GM23338 (cell line): Measurements from ENCODE around the gene METTL26. TPM values are rescaled to one million over a fixed set of nuclear protein-coding genes. Genes with fewer than 3 reads are reported as not detected.
A peak's percentile ranks its signal among the peaks of the same experiment; 100 is the strongest.

Experiments
- ATAC-seq: fragments of 200-7000 bp; cut with Tn5 transposase; 3 replicates; pipeline ENCODE4 v1.9.1; 2020
- DNase-seq: peaks from one replicate; pipeline ENCODE4 v3.0.0-alpha.2; 2015; ENCODE audit warnings: low spot score
- H2AFZ ChIP-seq: fragments of 200-600 bp; sonication (generic); 2 replicates; pipeline ENCODE4 v1.8.0; 2016; ENCODE audit warnings: antibody characterized with exemption, mild to moderate bottlenecking, moderate library complexity
- H3F3A ChIP-seq: fragments of 200-600 bp; sonication (generic); replicated peaks from 2 replicates; pipeline ENCODE4 v1.8.0; 2017; ENCODE audit warnings: antibody characterized with exemption, mixed run types, low read depth
- H3K27ac ChIP-seq: fragments of 200-600 bp; sonication (generic); 2 replicates; pipeline ENCODE4 v1.6.1; 2016; ENCODE audit warnings: low read depth
- H3K27me3 ChIP-seq: fragments of 200-600 bp; sonication (generic); 2 replicates; pipeline ENCODE4 v1.8.0; 2016; ENCODE audit warnings: mild to moderate bottlenecking, mixed run types, moderate library complexity; ENCODE audit not compliant: insufficient read depth
- H3K36me3 ChIP-seq: fragments of 200-600 bp; sonication (generic); 2 replicates; pipeline ENCODE4 v1.8.0; 2016; ENCODE audit warnings: mild to moderate bottlenecking; ENCODE audit not compliant: insufficient read depth
- H3K4me1 ChIP-seq: fragments of 200-600 bp; sonication (generic); 2 replicates; pipeline ENCODE4 v1.8.0; 2016; ENCODE audit warnings: mild to moderate bottlenecking, moderate library complexity; ENCODE audit not compliant: insufficient read depth
- H3K4me2 ChIP-seq: fragments of 200-600 bp; sonication (generic); 2 replicates; pipeline ENCODE4 v1.7.1; 2017; ENCODE audit warnings: mixed run types
- H3K4me3 ChIP-seq: fragments of 200-600 bp; sonication (generic); 2 replicates; pipeline ENCODE4 v1.6.1; 2016; ENCODE audit warnings: mixed run types
- H3K79me2 ChIP-seq: fragments of 200-600 bp; sonication (generic); replicated peaks from 2 replicates; pipeline ENCODE4 v1.8.0; 2017; ENCODE audit warnings: mild to moderate bottlenecking; ENCODE audit not compliant: insufficient read depth
- H3K9me2 ChIP-seq: fragments of 200-600 bp; sonication (generic); 2 replicates; pipeline ENCODE4 v1.8.0; 2017; ENCODE audit not compliant: insufficient read depth
- H4K20me1 ChIP-seq: fragments of 200-600 bp; sonication (generic); replicated peaks from 2 replicates; pipeline ENCODE4 v1.8.0; 2017; ENCODE audit warnings: mild to moderate bottlenecking; ENCODE audit not compliant: insufficient read depth
- H3K27ac Mint-ChIP-seq: 2 replicates; pipeline ENCODE4 v1.8.0; 2020; ENCODE audit warnings: inconsistent platforms, mild to moderate bottlenecking, moderate library complexity, mixed read lengths
- H3K27me3 Mint-ChIP-seq: 3 replicates; pipeline ENCODE4 v1.8.0; 2022; ENCODE audit warnings: low read depth, mild to moderate bottlenecking, moderate library complexity, mixed read lengths, inconsistent platforms; ENCODE audit not compliant: insufficient read depth, poor library complexity
- H3K36me3 Mint-ChIP-seq: 3 replicates; pipeline ENCODE4 v1.8.0; 2021; ENCODE audit warnings: low read depth, mild to moderate bottlenecking, inconsistent platforms, moderate library complexity, mixed read lengths
- H3K4me1 Mint-ChIP-seq: 3 replicates; pipeline ENCODE4 v1.8.0; 2020; ENCODE audit warnings: mild to moderate bottlenecking, inconsistent platforms, mixed read lengths
- H3K4me3 Mint-ChIP-seq: 3 replicates; pipeline ENCODE4 v1.8.0; 2021; ENCODE audit warnings: moderate library complexity, mild to moderate bottlenecking, inconsistent platforms, mixed read lengths
- H3K9me3 Mint-ChIP-seq: 3 replicates; pipeline ENCODE4 v1.8.0; 2020; ENCODE audit warnings: moderate library complexity, mild to moderate bottlenecking, inconsistent platforms, mixed read lengths
- CTCF ChIP-seq, 2 experiments: fragments of 200-600 bp in 1 of 2; sonication (generic) in 1 of 2; conservative IDR thresholded peaks; 2 replicates each; pipeline versions ENCODE4 v1.5.1 to v1.6.1; 2016 to 2017; ENCODE audit warnings: antibody characterized with exemption in 2 of 2, low read depth in 2 of 2, mild to moderate bottlenecking in 2 of 2, moderate library complexity in 1 of 2
- ZNF331 ChIP-seq: fragments of 250-450 bp; sonication (Bioruptor Pico); IDR thresholded peaks from 2 replicates; pipeline ENCODE4 v1.5.0; 2020; ENCODE audit warnings: low read depth, mild to moderate bottlenecking, moderate library complexity
- polyA plus RNA-seq: library from polyadenylated mRNA; unstranded; fragments of >200 nt; fragmentation: Nextera tagmentation; extraction: Ambion mirVana; gene quantifications from 2 replicates; pipeline ENCODE4 v1.2.1, GENCODE V29; 2016
- total RNA-seq: library from RNA; depleted of rRNA; stranded (reverse); fragments of >200 nt; shearing (Covaris generic); gene quantifications from 2 replicates; pipeline ENCODE4 v1.2.3, GENCODE V29; 2014; rRNA removed

Gene METTL26
- total and polyA plus RNA-seq, 2 experiments from 2014 or later, result 153 to 223 TPM

DNA sequence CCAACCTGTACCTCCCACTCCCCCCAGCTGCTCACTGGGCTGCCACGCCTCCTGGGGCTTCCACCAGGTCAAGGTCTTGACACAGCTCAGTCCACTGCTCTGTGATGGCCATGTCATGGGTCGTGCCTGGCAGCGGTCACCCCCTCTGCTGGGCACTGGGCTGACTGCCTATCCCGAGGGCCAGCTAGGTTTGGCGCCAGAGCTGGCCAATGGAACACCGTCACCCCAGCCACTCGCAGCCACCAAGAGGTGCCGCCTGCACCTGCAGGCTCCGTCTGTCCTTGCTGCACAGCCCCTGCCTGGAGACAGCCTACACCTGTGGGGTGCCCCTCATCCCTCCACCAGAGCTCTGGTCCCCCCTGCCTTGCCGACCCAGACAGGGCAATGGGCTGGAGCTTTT, 50.8 kb downstream of the METTL26 start:
- H3K4me1 Mint-ChIP-seq, result peaks cover 7% of the 10 kb centered on the region
- Histone ChIP-seq H3K79me2 (peaks cover 8% of the 10 kb centered on the region), H2AFZ (no peak overlapping the region), H3K4me2 (no peak overlapping the region), H3K27ac (no peak overlapping the region), H3K36me3 (no peaks in the 10 kb centered on the region), H3K27me3 (peaks cover 30% of the 10 kb centered on the region), H3F3A (peaks cover 10% of the 10 kb centered on the region; the same call in 1 of the 2 replicates), H4K20me1 (peaks cover 12% of the 10 kb centered on the region), H3K4me1 (peaks cover 5% of the 10 kb centered on the region; the same call in 1 of the 2 replicates), H3K9me2 (no peaks in the 10 kb centered on the region), H3K4me3 (no peak overlapping the region)
- TF ChIP-seq ZNF331 (CRISPR knock-in tag) (no peak), CTCF (conservative IDR thresholded peaks at IDR 0.05; ENCODE audit: low read depth in 2 of 2) (peak in 1 of 2 experiments; percentile 21; a peak in 2 of 4 replicates)
- peak overlapping the region; percentile 5; the same call in 1 of the 3 replicates for H3K4me3 Mint-ChIP-seq
- H3K27me3 Mint-ChIP-seq, result peaks cover 23% of the 10 kb centered on the region
- H3K9me3 Mint-ChIP-seq, result no peaks in the 10 kb centered on the region; the same call in 2 of the 3 replicates
- H3K36me3 Mint-ChIP-seq, result no peaks in the 10 kb centered on the region
- DNase-seq, result peak; percentile 64
- ATAC-seq, result peak; percentile 0; the same call in 1 of the 3 replicates
- no peak overlapping the region for H3K27ac Mint-ChIP-seq

Other genes starting within 250 kb of the METTL26 start
- gene NME4, start 239.1 kb downstream of the METTL26 start, total RNA-seq, result 228 and 249 TPM in 2 replicates
- 511 and 521 TPM in 2 replicates for gene NME4, start 239.1 kb downstream of the METTL26 start, polyA plus RNA-seq
- 17.9 and 26.9 TPM in 2 replicates for gene DECR2, start 234.4 kb downstream of the METTL26 start, total RNA-seq
- gene DECR2, start 234.4 kb downstream of the METTL26 start, polyA plus RNA-seq, result 19.0 and 20.3 TPM in 2 replicates
- gene RAB11FIP3, start 210.7 kb downstream of the METTL26 start, total RNA-seq, result 27.9 and 29.2 TPM in 2 replicates
- 3.2 and 4.4 TPM in 2 replicates for gene RAB11FIP3, start 210.7 kb downstream of the METTL26 start, polyA plus RNA-seq
- 142 and 164 TPM in 2 replicates for gene CAPN15, start 108.6 kb downstream of the METTL26 start, total RNA-seq
- gene CAPN15, start 108.6 kb downstream of the METTL26 start, polyA plus RNA-seq, result 27.3 and 30.7 TPM in 2 replicates
- gene PRR35, start 75.9 kb downstream of the METTL26 start, total RNA-seq, result 1.1 and 1.4 TPM in 2 replicates
- gene PRR35, start 75.9 kb downstream of the METTL26 start, polyA plus RNA-seq, result 0.32 and 0.63 TPM in 2 replicates
- gene NHLRC4, start 69.3 kb downstream of the METTL26 start, total RNA-seq, result 0.80 TPM in 1 of 2 replicates, not detected in the other
- 0.14 and 0.47 TPM in 2 replicates for gene NHLRC4, start 69.3 kb downstream of the METTL26 start, polyA plus RNA-seq
- 49.9 and 62.3 TPM in 2 replicates for gene PIGQ, start 66.3 kb downstream of the METTL26 start, total RNA-seq
- 28.0 and 30.2 TPM in 2 replicates for gene PIGQ, start 66.3 kb downstream of the METTL26 start, polyA plus RNA-seq
- 24.2 and 24.6 TPM in 2 replicates for gene RAB40C, start 46.2 kb downstream of the METTL26 start, total RNA-seq
- 11.2 and 12.0 TPM in 2 replicates for gene RAB40C, start 46.2 kb downstream of the METTL26 start, polyA plus RNA-seq
- gene WFIKKN1, start 5.3 kb downstream of the METTL26 start, total RNA-seq, result 6.8 and 11.2 TPM in 2 replicates
- 3.5 and 4.0 TPM in 2 replicates for gene WFIKKN1, start 5.3 kb downstream of the METTL26 start, polyA plus RNA-seq
- 53.2 and 64.3 TPM in 2 replicates for gene MCRIP2, start 5.5 kb upstream of the METTL26 start, total RNA-seq
- 67.7 and 80.2 TPM in 2 replicates for gene MCRIP2, start 5.5 kb upstream of the METTL26 start, polyA plus RNA-seq
- 42.2 and 44.4 TPM in 2 replicates for gene WDR90, start 13.1 kb upstream of the METTL26 start, total RNA-seq
- 25.9 and 26.3 TPM in 2 replicates for gene WDR90, start 13.1 kb upstream of the METTL26 start, polyA plus RNA-seq
- 93.8 and 129 TPM in 2 replicates for gene RHOT2, start 31.8 kb upstream of the METTL26 start, total RNA-seq
- gene RHOT2, start 31.8 kb upstream of the METTL26 start, polyA plus RNA-seq, result 159 and 163 TPM in 2 replicates
- 10.1 and 11.5 TPM in 2 replicates for gene RHBDL1, start 39.4 kb upstream of the METTL26 start, total RNA-seq
- 8.4 and 9.2 TPM in 2 replicates for gene RHBDL1, start 39.4 kb upstream of the METTL26 start, polyA plus RNA-seq
- gene STUB1, start 44.1 kb upstream of the METTL26 start, total RNA-seq, result 108 and 123 TPM in 2 replicates
- gene STUB1, start 44.1 kb upstream of the METTL26 start, polyA plus RNA-seq, result 91.7 and 107 TPM in 2 replicates
- gene JMJD8, start 48.0 kb upstream of the METTL26 start, total RNA-seq, result 79.3 and 82.5 TPM in 2 replicates
- gene JMJD8, start 48.0 kb upstream of the METTL26 start, polyA plus RNA-seq, result 43.1 and 48.5 TPM in 2 replicates
- gene WDR24, start 54.1 kb upstream of the METTL26 start, total RNA-seq, result 11.5 and 15.8 TPM in 2 replicates
- gene WDR24, start 54.1 kb upstream of the METTL26 start, polyA plus RNA-seq, result 7.2 and 8.0 TPM in 2 replicates
- gene FBXL16, start 69.5 kb upstream of the METTL26 start, total RNA-seq, result 10.6 and 12.6 TPM in 2 replicates
- gene FBXL16, start 69.5 kb upstream of the METTL26 start, polyA plus RNA-seq, result 7.9 and 8.9 TPM in 2 replicates
- gene METRN, start 78.8 kb upstream of the METTL26 start, total RNA-seq, result 33.0 and 36.9 TPM in 2 replicates
- gene METRN, start 78.8 kb upstream of the METTL26 start, polyA plus RNA-seq, result 18.7 and 28.9 TPM in 2 replicates
- gene ANTKMT, start 84.8 kb upstream of the METTL26 start, total RNA-seq, result 23.8 and 37.1 TPM in 2 replicates
- 37.2 and 59.0 TPM in 2 replicates for gene ANTKMT, start 84.8 kb upstream of the METTL26 start, polyA plus RNA-seq
- 3.5 and 12.6 TPM in 2 replicates for gene CCDC78, start 90.1 kb upstream of the METTL26 start, total RNA-seq
- 8.7 and 10.5 TPM in 2 replicates for gene CCDC78, start 90.1 kb upstream of the METTL26 start, polyA plus RNA-seq
- gene HAGHL, start 90.8 kb upstream of the METTL26 start, total RNA-seq, result 19.1 and 21.6 TPM in 2 replicates
- 35.3 and 45.2 TPM in 2 replicates for gene HAGHL, start 90.8 kb upstream of the METTL26 start, polyA plus RNA-seq
- 19.2 and 42.3 TPM in 2 replicates for gene CIAO3, start 104.7 kb upstream of the METTL26 start, total RNA-seq
- gene CIAO3, start 104.7 kb upstream of the METTL26 start, polyA plus RNA-seq, result 13.0 and 15.4 TPM in 2 replicates
- 0.10 TPM in 1 of 2 replicates, not detected in the other for gene MSLN, start 124.4 kb upstream of the METTL26 start, total RNA-seq
- not detected in 2 replicates for gene MSLN, start 124.4 kb upstream of the METTL26 start, polyA plus RNA-seq
- 41.9 and 79.5 TPM in 2 replicates for gene RPUSD1, start 152.1 kb upstream of the METTL26 start, total RNA-seq
- 19.1 and 20.7 TPM in 2 replicates for gene RPUSD1, start 152.1 kb upstream of the METTL26 start, polyA plus RNA-seq
- gene CHTF18, start 152.3 kb upstream of the METTL26 start, total RNA-seq, result 108 and 129 TPM in 2 replicates
- gene CHTF18, start 152.3 kb upstream of the METTL26 start, polyA plus RNA-seq, result 61.3 and 69.2 TPM in 2 replicates
- not detected in 2 replicates for gene GNG13, start 164.4 kb upstream of the METTL26 start, total RNA-seq
- gene GNG13, start 164.4 kb upstream of the METTL26 start, polyA plus RNA-seq, result 0.29 and 0.30 TPM in 2 replicates